CD4-positive, alpha-beta T cell treated with Interferon gamma for 1 hour (primary cell): ENCODE measurements around the gene RELT.

ENCODE experiments used
- DNase-seq: peaks from one replicate; pipeline ENCODE4 v3.0.0-alpha.2; 2020

RELT gene, protein sequence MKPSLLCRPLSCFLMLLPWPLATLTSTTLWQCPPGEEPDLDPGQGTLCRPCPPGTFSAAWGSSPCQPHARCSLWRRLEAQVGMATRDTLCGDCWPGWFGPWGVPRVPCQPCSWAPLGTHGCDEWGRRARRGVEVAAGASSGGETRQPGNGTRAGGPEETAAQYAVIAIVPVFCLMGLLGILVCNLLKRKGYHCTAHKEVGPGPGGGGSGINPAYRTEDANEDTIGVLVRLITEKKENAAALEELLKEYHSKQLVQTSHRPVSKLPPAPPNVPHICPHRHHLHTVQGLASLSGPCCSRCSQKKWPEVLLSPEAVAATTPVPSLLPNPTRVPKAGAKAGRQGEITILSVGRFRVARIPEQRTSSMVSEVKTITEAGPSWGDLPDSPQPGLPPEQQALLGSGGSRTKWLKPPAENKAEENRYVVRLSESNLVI

DNA sequence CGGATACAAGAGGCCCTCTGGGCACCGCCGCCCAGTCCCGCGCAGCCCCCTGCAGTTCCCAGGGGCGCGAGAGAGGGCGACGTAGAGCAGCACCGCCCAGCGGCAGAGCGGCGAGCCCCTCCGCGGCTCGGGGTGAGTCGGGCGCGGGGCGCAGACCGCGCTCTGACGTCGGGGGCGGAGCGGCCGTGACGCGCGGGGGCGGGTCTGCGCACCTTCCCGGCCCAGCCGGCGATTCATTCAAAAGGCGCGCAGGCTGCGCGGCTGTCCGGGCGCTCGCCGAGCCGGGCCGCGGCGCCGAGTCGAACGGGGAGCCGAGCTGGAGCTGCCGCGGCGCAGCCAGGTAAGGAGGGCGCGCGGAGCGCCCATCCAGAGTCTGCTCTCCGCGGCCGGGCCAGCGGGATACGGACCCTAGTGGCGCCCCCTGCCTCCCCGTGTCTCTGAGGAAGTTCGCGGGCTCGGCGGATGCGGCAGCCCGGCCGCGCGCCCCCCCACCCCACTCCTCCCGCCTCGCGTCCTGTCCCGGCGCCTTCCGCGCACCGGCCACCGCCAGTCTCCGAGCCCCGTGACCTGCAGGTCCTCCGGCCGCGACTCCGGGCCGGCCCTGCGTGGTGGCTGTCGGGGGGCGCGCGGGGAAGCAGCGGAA lies at the start of gene RELT:
Gene RELT (plus strand): TSS at position 240 of the 643 bp plus-strand sequence. CDS start 12,738 bp downstream, outside the sequence.
- DNase-seq = peak; percentile 94

DNA sequence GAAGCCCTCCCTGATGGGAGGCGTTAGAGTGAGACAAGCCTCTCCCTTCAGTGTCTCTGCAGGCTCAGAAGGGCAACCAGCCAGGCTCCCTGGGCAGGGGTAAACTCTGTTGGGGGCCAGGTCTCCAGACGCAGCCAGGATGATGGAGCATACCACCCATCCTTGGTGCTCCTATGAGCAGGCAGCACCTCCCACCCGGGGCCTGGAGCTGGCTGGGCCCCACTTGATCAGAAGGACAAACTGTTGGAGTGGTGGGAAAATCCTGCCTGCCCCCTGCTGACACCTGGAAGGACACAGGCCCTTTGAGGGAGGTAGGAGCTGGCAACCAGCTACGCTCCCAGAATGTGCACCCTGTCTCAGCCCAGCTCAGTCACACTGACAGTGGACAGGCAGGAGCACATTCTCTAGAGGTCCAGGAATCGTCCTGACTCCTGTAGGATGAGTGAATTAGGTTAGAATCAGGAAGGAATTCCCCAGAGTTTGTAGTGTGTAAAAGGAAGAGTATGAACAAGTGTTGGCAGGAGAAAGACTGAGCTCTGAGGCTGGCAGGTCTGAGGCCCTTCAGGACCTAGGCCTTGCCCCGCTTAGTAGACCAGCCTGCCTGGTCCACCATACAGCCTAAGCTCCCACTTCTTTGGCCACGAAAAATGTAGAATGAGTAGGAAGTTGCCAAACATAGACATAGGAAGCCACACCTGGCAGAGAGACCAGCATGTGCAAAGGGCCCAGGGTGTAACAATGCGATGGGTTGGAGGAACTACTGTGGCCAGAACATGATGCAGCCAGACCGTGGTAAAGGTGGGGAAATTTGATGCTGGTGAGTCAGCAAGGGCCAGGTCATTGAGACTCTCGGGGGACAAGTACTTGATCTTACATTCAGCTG lies 49.0 kb upstream of the RELT start:
- DNase-seq = no peak

DNA sequence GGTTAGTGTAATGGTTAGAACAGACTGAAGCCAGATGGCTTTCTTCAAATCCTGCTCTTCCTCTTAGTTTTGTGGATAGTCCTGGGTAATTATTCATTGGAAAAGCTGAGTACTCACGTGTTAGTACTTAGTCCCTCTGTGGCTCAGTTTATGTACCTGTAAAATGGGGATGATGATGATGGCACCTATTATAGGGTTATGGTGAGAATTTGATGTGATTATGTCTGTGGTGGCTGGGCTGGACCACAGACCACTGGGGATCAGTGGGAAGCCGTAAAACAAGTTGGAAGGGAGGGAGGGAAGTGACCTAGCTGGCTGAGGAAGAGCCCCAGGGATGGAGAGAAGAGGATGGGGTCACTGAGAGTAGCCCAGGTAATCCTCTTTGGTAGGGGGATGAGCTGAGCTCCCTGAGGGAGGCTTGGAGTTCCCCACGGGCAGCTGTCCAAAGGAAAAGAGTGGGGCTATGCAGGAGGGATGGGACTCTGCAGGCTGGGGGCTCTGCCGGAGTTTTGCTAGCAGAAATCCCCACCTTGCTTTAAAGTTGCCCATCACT lies 48.3 kb upstream of the RELT start:
- DNase-seq = no peak

DNA sequence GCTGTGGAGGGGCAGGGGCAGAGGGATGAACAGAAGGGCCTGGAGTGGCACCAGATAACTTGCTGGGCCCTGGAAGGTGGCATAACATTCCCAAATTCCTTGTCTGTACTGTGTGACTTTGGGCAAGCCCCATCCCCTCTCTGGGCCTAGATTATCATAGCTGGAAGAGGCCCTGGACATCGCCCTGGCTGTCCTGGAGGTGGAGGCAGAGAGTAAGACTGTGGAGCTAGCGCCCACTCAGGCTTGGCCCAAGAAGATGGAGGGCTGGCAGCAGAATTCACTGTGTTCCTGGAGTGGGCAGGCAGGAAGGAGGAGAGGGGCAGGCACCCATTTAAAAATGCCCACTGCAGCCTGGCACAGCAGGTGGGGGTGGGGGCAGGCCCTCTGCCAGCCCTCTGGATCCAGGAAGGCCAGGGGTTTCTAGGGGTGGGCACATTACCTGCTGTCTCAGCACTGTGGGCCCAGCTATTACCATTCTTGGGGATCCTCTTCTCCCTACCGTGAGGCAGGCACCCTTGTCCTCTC lies 45.6 kb upstream of the RELT start:
- no peak for DNase-seq

DNA sequence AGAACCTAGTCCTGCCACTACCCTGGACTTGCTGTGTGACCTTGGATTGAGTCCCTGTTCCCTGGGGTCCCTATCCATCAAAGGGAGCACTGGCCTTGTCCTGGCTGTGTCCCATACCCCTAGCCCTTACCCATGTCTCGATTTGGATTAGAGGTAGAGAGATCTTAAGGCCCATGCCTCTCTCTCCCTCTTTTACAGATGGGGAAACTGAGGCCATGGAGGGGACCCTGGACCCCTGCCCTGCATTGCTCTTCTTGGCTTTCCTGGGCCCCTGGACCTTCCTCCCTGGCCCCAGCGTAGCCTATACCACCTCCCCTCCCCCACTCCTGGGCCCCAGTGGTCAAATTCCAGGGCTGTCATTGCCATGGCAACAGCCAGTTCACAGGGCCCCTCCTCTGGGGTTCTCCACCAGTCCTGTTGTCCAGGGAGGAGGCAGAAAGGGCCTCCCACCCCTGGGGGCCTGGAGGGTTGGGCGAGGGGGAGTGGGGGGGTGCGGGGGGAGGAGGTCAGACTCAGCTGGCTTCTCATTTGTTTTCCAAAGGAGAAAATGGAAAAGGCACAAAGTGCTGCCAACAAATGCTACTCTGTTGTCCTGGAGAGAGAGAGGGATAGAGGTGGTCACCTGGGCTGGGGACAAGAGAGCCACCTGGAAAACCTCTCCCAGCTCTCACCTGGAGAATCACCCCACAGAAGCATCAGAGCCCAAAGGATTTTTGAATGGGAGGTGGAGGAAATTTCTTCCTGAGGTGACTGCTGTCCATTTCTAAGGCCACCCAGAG lies 44.9 kb upstream of the RELT start:
- DNase-seq = no peak

DNA sequence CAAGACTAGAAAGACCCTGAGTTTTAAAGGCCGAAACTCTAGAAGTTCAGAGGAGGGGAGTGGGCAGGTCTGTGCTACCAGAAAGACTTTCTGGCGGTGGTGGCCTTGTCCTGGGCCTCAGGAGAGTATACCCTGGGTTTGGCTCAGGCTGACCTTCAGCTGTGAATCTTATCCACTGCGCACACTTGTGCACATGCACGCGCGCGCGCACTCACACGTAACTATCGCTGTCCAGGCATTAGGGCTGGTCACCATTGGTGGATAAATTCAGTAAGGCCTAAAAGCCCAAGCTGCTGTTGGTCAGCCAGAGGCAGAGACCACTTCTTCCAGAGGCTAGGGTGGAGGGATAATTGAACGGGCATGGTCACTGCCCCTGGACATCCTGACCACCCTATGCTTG lies 43.0 kb upstream of the RELT start:
- no peak for DNase-seq

DNA sequence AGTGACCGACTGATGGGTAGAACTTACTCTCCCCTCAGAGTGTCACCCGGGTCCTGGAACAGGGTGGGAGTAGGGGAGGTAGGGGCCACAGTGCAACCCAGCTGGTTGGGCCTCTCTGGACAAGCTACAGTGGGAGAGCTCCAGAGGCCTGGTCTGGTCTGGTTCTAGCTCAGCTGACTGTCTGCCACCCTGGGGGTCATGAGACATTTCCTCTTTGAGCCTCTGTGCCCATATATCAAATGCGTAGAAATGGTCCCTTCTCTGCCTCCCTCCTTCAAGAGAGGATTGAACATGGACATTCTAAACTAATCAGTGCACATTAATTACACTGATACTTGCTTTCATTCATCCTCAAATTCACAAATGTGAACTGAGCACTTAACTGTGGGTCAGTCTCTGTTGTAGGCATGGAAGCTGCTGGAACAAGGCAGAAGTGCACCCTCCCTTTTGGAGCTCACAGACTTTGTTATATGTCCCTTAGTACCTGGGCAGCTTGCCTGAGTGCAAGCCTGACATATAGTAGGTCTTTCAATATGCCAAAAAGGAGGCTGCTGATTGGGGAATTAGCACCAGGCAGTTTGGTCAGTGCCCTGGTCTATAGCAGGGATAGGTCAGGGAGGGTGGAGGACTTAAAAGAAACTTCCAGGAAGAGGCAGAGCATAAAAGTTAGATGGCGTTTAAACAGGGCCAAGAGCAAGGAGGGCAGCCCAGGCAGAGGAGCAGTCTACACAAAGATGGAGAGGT lies 42.4 kb upstream of the RELT start:
- DNase-seq = no peak

DNA sequence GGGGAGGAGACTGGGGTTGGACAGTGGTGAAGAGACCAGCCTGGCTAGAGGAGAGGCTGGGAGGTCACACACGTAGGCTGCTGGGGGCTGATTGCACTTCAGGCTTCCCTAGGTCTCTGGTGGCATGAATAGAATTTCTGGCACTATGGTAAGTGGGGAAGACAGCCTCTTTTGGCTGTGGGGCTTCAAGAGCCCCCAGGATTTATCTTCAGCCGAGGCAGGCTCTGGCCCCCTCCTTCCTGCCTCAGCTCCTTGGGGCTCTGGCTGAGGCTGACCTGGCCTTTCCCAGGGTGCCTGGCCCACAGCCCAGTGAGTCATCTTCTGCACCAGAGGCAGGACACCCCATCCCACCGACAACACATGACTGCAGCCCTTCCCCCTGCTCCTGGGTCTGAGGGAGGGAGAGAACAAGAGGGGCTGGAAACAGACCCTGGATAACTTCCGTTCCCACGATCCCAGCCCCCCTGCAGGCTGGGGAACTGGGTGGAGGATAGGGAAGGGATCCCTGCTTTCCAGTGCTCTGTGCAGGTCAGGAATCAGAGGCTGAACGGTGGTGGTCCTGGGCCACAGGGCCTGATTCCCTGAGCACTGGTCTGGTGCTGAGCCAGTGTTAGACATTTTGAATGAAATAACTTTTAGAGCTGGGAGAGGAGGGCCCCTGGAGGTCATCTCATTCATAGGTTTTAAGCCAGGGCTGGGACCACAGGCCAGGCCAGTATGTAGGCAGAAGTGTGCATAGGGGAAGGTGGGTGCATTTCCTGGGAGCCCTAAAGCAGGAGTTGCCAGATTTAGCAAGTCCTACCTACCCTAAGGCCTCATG lies 41.6 kb upstream of the RELT start:
- DNase-seq = no peak

DNA sequence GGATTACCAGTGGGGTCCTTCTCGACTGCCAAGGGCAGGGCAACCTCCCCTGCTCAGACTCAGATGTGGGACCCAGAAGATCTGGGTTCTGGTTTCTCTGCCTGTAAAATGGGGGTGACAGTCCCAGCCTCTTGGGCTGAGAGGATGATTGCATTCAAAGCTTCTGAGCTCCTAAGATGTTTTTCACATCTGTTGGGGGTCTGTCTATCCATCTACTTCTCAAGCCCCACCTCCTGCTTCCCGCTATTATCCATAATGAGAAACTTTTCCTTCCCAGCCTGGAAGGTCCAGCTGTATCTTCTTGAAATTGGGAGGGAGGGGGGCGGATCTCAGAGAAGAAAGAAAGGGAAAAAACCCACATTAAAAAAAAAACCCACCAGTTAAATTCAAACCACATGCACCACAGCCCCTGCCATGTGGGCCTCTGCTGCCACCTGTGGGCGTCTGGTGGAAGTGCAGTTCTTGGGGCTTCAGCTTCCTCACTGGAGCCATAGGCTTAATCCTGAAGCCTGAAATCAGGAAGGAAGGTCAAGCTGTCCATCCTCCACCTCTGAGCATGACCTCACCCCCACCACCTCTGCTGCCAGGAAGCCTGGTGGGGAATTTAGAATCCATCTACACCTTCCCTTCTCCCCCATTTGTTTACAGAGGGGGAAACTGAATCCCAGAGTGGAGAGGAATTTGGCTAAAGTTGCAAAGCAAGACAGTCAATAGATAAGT lies 40.8 kb upstream of the RELT start:
- DNase-seq = peak; percentile 68

DNA sequence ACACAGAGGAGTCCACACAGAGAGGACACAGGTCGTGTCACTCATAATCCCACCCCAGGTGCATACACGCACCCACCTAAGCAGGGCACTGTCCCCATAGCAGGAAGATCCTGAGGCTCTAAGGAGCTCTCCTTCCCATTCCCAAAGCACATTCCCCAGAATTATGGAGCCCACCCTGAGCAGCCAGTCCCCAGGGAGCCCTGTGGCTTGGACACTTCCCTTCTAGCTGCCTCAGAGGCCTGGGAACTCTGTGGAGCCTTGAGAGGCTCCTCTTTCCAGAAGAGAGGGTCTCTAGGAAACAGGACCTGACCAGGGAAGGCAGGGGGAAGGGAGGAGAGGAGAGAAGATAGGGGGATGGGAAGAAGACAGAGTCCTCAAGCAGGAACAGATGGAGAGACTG lies 38.4 kb upstream of the RELT start:
- DNase-seq = no peak

DNA sequence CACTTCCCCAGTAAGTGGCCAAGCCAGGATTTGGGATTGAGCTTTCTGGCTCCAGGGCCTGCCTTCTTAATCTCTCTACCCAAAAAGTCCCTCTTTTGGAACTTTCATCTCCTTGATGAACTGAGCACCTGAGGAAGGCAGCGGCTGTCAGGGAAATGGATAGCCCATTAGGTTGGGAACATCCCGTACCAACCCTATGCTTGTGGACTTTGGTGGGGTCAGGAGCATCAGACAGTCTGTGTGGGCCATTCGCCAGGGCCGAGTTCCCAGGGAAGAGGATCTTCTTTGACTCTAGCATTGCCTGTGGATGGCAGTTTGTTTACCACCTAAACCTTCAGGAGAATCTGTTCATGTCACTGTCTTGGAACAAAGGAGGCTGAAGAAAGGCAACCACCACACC lies 37.9 kb upstream of the RELT start:
- no peak for DNase-seq

DNA sequence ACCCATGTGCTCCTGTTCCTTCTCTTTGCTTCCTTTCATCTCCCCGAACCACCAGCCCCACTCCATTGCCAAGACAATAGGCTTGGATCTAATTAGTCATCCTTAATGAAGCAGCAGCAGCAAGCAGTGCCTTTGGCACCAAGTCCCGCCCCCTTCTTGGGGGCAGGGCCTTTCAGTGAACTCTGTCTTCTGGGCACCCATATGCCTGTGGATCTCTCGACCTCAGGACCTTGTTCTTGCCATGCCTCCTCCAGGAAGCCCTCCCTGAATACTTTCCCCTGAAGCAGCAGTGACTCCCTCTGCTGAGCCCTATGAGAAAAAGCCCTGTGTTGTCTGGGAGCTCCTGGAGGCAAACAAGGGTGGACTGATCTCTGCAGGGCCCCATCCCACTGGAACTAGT lies 36.0 kb upstream of the RELT start:
- no peak for DNase-seq

DNA sequence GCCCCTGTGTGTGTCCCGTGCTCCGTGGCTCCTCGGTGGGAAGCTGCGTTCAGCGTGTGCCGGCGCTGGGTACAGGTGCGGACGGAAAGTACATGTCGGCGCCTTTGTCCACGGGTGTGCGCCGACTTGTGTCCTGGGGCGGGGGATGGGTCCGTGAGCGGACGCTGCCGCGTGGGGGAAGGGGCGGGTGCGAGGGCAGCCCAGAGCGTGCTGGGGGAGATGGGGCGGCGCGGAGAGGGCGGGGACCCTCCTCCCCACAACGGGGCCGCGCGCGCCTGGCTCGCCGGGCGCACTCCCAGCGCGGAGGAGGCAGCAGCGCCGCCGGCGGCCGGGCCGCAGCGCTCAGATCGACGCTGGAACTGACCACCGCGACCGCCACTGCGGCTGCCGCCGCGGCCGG lies 33.6 kb upstream of the RELT start:
- DNase-seq = no peak

DNA sequence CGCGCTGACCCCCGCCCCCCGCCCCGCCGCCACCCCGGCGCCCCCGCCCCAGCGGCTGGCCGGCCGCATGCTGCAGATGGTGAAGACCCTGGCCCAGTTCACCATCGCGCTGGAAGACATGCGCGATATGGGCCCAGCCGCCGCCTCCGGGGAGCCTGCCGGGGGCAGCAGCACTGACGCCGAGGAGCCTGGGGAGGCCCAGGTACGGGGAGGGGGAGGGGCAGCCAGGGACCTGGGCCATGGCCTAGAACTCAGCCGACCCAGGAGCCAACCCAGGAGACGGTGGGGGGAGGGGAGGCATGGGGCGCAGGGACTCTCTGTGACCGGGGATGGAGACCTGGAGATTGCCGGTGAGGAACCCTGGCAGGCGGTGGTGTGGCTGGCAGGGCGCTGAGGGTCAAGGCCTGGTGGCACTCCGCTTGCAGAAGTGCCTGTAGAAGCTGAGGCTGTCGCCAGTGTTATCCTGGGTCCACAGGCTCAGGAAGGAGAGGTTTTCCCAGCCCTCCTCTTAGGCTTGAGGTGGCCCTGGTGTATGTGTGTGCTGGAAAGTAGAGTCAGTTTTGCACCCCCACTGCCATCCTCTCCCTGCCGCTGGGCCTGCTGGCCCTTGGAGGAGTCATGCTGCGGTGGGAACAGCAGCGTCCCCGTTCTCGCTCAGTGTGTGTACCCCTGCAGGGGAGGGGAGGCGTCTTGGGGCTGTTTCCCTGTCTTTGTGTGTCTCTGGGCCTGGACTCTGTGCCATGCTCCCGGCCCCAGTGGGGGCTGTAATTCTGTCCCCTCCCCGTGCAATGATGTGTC lies 32.9 kb upstream of the RELT start:
- DNase-seq = no peak

DNA sequence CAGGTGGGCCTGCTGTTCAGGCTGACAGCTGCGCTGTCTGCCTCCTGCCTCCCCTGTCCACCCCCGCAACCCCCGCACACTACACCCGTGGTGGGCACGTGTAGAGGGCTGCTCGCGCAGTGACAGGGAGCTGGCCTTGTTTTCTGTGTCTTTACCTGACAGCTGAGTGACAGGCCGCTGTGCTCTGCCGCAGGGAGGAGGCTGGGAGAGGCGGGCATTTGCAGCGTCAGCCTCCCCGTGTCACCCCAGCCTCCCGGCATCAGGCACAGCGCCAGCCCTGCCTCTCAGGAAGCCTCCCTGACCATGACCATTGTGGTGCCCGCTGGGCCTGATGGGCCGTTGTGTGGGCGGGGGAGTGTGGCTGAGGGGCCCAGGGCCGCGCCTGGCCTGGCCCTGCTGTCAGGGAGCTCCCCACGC lies 32.0 kb upstream of the RELT start:
- DNase-seq = no peak

DNA sequence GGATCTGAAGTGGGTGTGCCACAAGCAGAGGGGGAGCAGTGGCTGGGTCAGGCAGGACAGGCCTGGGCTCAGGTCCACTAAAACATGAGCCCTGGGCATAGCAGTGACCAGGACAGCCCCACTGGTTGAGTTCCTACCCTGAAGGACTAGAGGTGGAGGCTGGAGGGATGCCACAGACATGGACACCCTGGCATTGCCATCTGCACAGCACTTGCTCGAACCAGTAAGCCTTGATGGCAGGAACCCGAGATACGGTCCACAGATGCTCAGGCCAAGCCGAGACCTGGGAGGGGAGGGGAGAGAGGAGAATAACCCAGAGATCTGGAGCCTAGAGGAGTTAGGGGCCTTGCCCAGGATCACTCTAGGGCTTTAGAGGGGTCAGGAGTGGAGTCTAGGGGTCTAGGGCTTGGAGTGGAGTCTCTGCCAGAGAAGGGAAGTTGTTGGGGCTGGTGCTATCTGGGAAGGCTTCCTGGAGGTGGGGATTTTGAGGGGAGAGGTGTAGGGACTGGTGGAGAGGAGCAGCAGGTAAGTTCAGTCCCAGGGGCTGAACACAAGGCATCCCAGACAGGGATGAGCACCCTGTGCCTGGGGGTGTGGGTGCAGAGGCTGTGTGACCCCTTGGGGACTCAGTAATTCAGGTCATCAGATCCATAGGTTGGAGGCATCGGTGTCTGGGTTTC lies 30.6 kb upstream of the RELT start:
- no peak for DNase-seq

DNA sequence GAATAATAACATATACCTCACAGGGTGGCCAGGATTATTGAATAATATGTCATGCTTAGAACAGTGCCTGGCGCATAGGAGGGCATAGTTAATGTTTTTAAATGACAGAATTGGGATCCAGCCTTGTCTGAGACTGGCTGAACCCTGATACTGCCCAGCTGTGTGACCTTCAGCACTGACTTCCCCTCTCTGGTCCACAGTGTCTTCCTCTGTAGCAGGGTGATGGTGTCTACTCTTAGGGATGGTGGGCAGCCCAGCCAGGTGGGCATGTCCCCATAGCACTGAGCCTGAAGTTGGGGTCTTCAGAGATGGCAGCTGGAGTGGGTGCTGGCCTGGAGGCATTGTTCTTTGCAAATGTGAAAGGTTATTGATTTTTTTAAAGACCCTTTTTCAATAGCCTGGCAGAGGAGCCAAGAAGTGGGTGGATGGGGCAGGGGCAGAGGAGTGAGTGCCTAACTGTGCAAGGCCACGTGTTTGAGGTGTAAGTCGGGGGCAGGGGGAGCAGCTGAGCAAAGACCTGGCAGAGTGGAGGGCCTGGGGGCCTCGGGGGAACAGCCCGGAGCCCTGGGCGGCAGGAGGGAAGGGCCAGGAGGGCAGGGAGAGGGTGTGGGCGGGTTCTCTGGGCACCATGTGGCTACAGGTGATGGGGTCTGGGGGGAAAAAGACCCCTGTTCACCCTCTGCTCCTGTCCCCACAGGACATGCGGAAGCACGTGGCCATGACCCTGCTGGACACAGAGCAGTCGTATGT lies 29.8 kb upstream of the RELT start:
- no peak for DNase-seq

DNA sequence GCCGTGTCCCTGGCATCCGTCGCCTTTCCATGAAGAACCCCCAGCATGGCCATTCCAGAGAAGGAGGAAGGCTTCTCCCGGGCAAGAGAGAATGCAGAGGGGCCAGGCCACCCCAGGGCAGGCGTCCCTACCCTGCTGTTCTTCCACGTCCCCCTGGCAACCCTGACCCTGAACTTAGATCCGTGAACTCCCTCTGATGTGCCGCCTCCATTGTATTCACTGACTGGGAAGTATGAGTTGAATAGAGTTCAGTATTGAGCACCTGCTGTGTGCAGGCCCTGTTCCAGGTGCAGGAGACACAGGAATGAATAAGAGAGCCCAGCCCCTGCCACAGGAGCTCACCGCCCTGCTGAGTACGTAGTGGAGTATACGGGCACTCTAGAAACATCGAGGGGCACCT lies 29.1 kb upstream of the RELT start:
- no peak for DNase-seq
